ENCODE measurements around the gene ZNF837. TPM values are rescaled to one million over a fixed set of nuclear protein-coding genes. Genes with fewer than 3 reads are reported as not detected.

Gene ZNF837
- total RNA-seq, 1 experiment from 2014 or later: 1.7 TPM

GRCh38 chr19:58336820-58337219 lies 44.0 kb downstream of the ZNF837 start:
- intact Hi-C loops (cut with micrococcal nuclease): no loop called here
- no peak for TF ChIP-seq CTCF (IDR thresholded peaks at IDR 0.05; ENCODE audit: unreplicated experiment)
- peaks cover 7% of the 10 kb centered on the region for H3K9me3 Mint-ChIP-seq (ENCODE audit: unreplicated experiment)
- ChIA-PET CTCF (no interaction called here), POLR2A (no interaction called here)
- no TSS peak for BruUV-seq (replicated peaks)
- H3K4me3 Mint-ChIP-seq (ENCODE audit: unreplicated experiment): no peak overlapping the region
- H3K36me3 Mint-ChIP-seq (ENCODE audit: insufficient read depth, unreplicated experiment): peaks cover 16% of the 10 kb centered on the region
- H3K27ac Mint-ChIP-seq (ENCODE audit: low read depth, unreplicated experiment): no peak overlapping the region
- H3K4me1 Mint-ChIP-seq (ENCODE audit: insufficient read depth, unreplicated experiment): no peaks in the 10 kb centered on the region
- no peaks in the 10 kb centered on the region for H3K27me3 Mint-ChIP-seq (ENCODE audit: insufficient read depth, unreplicated experiment)
- DNase-seq (ENCODE audit: unreplicated experiment): no peak

GRCh38 chr19:58336216-58336615 lies 44.6 kb downstream of the ZNF837 start:
- TF ChIP-seq CTCF (IDR thresholded peaks at IDR 0.05; ENCODE audit: unreplicated experiment): no peak
- Mint-ChIP-seq H3K36me3 (ENCODE audit: insufficient read depth, unreplicated experiment) (peaks cover 16% of the 10 kb centered on the region), H3K4me1 (ENCODE audit: insufficient read depth, unreplicated experiment) (no peaks in the 10 kb centered on the region), H3K27me3 (ENCODE audit: insufficient read depth, unreplicated experiment) (no peaks in the 10 kb centered on the region), H3K4me3 (ENCODE audit: unreplicated experiment) (no peak overlapping the region), H3K27ac (ENCODE audit: low read depth, unreplicated experiment) (no peak overlapping the region), H3K9me3 (ENCODE audit: unreplicated experiment) (peaks cover 7% of the 10 kb centered on the region)
- intact Hi-C loops (cut with micrococcal nuclease): no loop called here
- CTCF ChIA-PET: interaction anchor here (0.7 kb wide), 1 partner anchor 45 kb away, joined by 3 read pairs; no protein-coding TSS in a partner anchor
- DNase-seq (ENCODE audit: unreplicated experiment): no peak
- POLR2A ChIA-PET: interaction anchor here (0.7 kb wide), 1 partner anchor 51 kb away, joined by 3 read pairs; the partner anchor contains the start of gene RPS5
- BruUV-seq (replicated peaks): no TSS peak

GRCh38 chr19:58335630-58336029 lies 45.2 kb downstream of the ZNF837 start:
- peaks cover 4% of the 10 kb centered on the region for H3K4me1 Mint-ChIP-seq (ENCODE audit: insufficient read depth, unreplicated experiment)
- no peak for DNase-seq (ENCODE audit: unreplicated experiment)
- H3K9me3 Mint-ChIP-seq (ENCODE audit: unreplicated experiment): peaks cover 7% of the 10 kb centered on the region
- H3K4me3 Mint-ChIP-seq (ENCODE audit: unreplicated experiment): no peak overlapping the region
- CTCF ChIA-PET: interaction anchor here (0.6 kb wide), 1 partner anchor 177 kb away, joined by 6 read pairs; no protein-coding TSS in a partner anchor
- H3K27me3 Mint-ChIP-seq (ENCODE audit: insufficient read depth, unreplicated experiment): no peaks in the 10 kb centered on the region
- H3K27ac Mint-ChIP-seq (ENCODE audit: low read depth, unreplicated experiment): no peak overlapping the region
- peaks cover 16% of the 10 kb centered on the region for H3K36me3 Mint-ChIP-seq (ENCODE audit: insufficient read depth, unreplicated experiment)
- POLR2A ChIA-PET: interaction anchor here (0.7 kb wide), 1 partner anchor 51 kb away, joined by 3 read pairs; the partner anchor contains the start of gene RPS5
- no TSS peak for BruUV-seq (replicated peaks)
- TF ChIP-seq CTCF (IDR thresholded peaks at IDR 0.05; ENCODE audit: unreplicated experiment): no peak
- intact Hi-C loops (cut with micrococcal nuclease): no loop called here

- Mint-ChIP-seq H3K9me3 (ENCODE audit: unreplicated experiment) (peaks cover 2% of the 10 kb centered on the region), H3K27me3 (ENCODE audit: insufficient read depth, unreplicated experiment) (no peaks in the 10 kb centered on the region), H3K36me3 (ENCODE audit: insufficient read depth, unreplicated experiment) (peaks cover 16% of the 10 kb centered on the region), H3K4me3 (ENCODE audit: unreplicated experiment) (no peak overlapping the region), H3K27ac (ENCODE audit: low read depth, unreplicated experiment) (no peak overlapping the region), H3K4me1 (ENCODE audit: insufficient read depth, unreplicated experiment) (peaks cover 9% of the 10 kb centered on the region)
- POLR2A ChIA-PET: no interaction called here
- DNase-seq (ENCODE audit: unreplicated experiment): no peak
- no TSS peak for BruUV-seq (replicated peaks)
- no peak for TF ChIP-seq CTCF (IDR thresholded peaks at IDR 0.05; ENCODE audit: unreplicated experiment)
- CTCF ChIA-PET: no interaction called here
- intact Hi-C loops (cut with micrococcal nuclease): no loop called here
These were observed 46.1 kb downstream of the ZNF837 start for GRCh38 chr19:58334691-58335249.

Measured in MCF 10A (cell line).